Body of pancreas (tissue), 4 donors: Measurements from ENCODE around the gene CEND1. TPM values are rescaled to one million over a fixed set of nuclear protein-coding genes. Genes with fewer than 3 reads are reported as not detected.

Source experiments
- ATAC-seq: fragments of 150-250 bp; one replicate; pipeline ENCODE4 v1.9.1; 2016
- DNase-seq, 4 donors: peaks; one replicate each; pipeline ENCODE4 v3.0.0-alpha.2; 2019
- H3K27ac ChIP-seq, 4 donors: fragments of 200-600 bp; sonication (generic); 1 replicate in 3 of 4; 2 replicates in 1 of 4; pipeline versions ENCODE4 v1.5.1 to v1.6.1; 2016 to 2019; ENCODE audit warnings: mild to moderate bottlenecking in 1 of 4, mixed read lengths in 1 of 4, moderate library complexity in 1 of 4
- H3K27me3 ChIP-seq, 2 donors: fragments of 200-600 bp; sonication (generic); one replicate each; pipeline ENCODE4 v1.6.0; 2016; ENCODE audit warnings: mild to moderate bottlenecking in 1 of 2
- H3K36me3 ChIP-seq, 2 donors: fragments of 200-600 bp; sonication (generic); replicated peaks in 1 of 2; 2 replicates each; pipeline ENCODE4 v1.5.1; 2016; ENCODE audit warnings: low read depth in 2 of 2; ENCODE audit not compliant: insufficient read depth in 1 of 2
- H3K4me1 ChIP-seq: fragments of 200-600 bp; sonication (generic); one replicate; pipeline ENCODE4 v1.6.0; 2016
- H3K4me3 ChIP-seq, 2 donors: fragments of 200-600 bp; sonication (generic); 1 replicate in 1 of 2; 2 replicates in 1 of 2; pipeline ENCODE4 v1.5.1; 2016 to 2019
- H3K9me3 ChIP-seq, 3 donors: fragments of 200-600 bp; sonication (generic); 1 replicate in 2 of 3; 2 replicates in 1 of 3; pipeline ENCODE4 v1.5.1; 2016
- CTCF ChIP-seq, 7 experiments: fragments of 450-650 bp in 4 of 7; fragments of 200-600 bp in 3 of 7; sonication (generic) in 3 of 7; IDR thresholded peaks; one replicate each; pipeline ENCODE4 v1.5.1; 2016 to 2019; ENCODE audit warnings: antibody characterized with exemption in 7 of 7
- POLR2A ChIP-seq, 3 donors: fragments of 450-650 bp; IDR thresholded peaks; one replicate each; pipeline ENCODE4 v1.6.1; 2016; ENCODE audit warnings: antibody characterized with exemption in 3 of 3, mild to moderate bottlenecking in 2 of 3
- WGBS, 2 donors: methylation state at CpG; one replicate each; pipeline ENCODE4 v1.1.5; 2017; 5-methylcytosine and 5-hydroxymethylcytosine counted together
- intact Hi-C: fragments of 100-400 bp; cut with DNase I; formaldehyde crosslinking; loops from one replicate; pipeline ENCODE4 v1.15.1; 2023
- total RNA-seq, 2 donors: library from RNA; depleted of rRNA; stranded (reverse); fragments of >200 nt; gene quantifications; one replicate each; pipeline ENCODE4 v1.1.0, GENCODE V29; 2016

Gene CEND1
- total RNA-seq, 2 donors from 2014 or later = 0.78 TPM; not detected in 1

GRCh38 chr11:833849-834311 lies 44.0 kb upstream of the CEND1 start:
- intact Hi-C loops = no loop called here
- peak; percentile 0 for ATAC-seq
- TF ChIP-seq CTCF (IDR thresholded peaks at IDR 0.05) = no peak
- TF ChIP-seq POLR2A (IDR thresholded peaks at IDR 0.05) = no peak
- Histone ChIP-seq H3K9me3 (no peaks in the 10 kb centered on the region), H3K27me3 (no peaks in the 10 kb centered on the region), H3K4me3 (peak overlapping the region; percentile 37 to 70), H3K4me1 (peaks cover 88% of the 10 kb centered on the region), H3K36me3 (peaks cover 0 to 12% of the 10 kb centered on the region in 2 donors), H3K27ac (peak overlapping the region; percentile 96 to 99 (median 98))
- DNase-seq = peak in 1 of 4 donors; percentile 45
- WGBS, 2 donors = 18 to 30% methylated on average over 9 of the region's 9 CpGs

GRCh38 chr11:833114-833791 lies 43.4 kb upstream of the CEND1 start:
- ATAC-seq (peak; percentile 45), DNase-seq (peak; percentile 74 to 80 (median 78))
- H3K9me3 ChIP-seq = no peaks in the 10 kb centered on the region
- H3K27me3 ChIP-seq = no peaks in the 10 kb centered on the region
- peaks cover 88% of the 10 kb centered on the region for H3K4me1 ChIP-seq
- TF ChIP-seq POLR2A (IDR thresholded peaks at IDR 0.05) (peak; percentile 69 to 86 (median 73)), CTCF (IDR thresholded peaks at IDR 0.05) (no peak)
- peaks cover 0 to 11% of the 10 kb centered on the region in 2 donors for H3K36me3 ChIP-seq
- intact Hi-C loops = no loop called here
- H3K4me3 ChIP-seq = peak overlapping the region; percentile 37 to 70
- peak overlapping the region; percentile 96 to 99 (median 98) for H3K27ac ChIP-seq
- WGBS, 2 donors = 0 to 1% methylated on average over 3 to 54 of the region's 55 CpGs

GRCh38 chr11:832529-833113 lies 42.7 kb upstream of the CEND1 start, which contains the start of gene CD151:
Gene CD151 (plus strand): TSS chr11:832952. CDS start chr11:836070, 3,118 bp downstream.
- Histone ChIP-seq H3K27me3 (no peaks in the 10 kb centered on the region), H3K9me3 (no peaks in the 10 kb centered on the region), H3K4me1 (peaks cover 88% of the 10 kb centered on the region), H3K27ac (peak within 1 kb of the TSS; percentile 96 to 99 (median 98)), H3K4me3 (peak within 1 kb of the TSS; percentile 37 to 70), H3K36me3 (peaks cover 0 to 9% of the 10 kb centered on the region in 2 donors)
- TF ChIP-seq CTCF (IDR thresholded peaks at IDR 0.05) (peak in 1 of 7 experiments; percentile 44), POLR2A (IDR thresholded peaks at IDR 0.05) (no peak)
- 3 to 12% methylated on average over 3 to 60 of the region's 67 CpGs for WGBS, 2 donors
- DNase-seq = peak; percentile 66 to 79 (median 70)
- ATAC-seq = peak; percentile 60
- intact Hi-C loops = no loop called here

GRCh38 chr11:831961-832528 lies 42.2 kb upstream of the CEND1 start:
- WGBS, 2 donors = 65 to 74% methylated on average over 15 to 21 of the region's 23 CpGs
- TF ChIP-seq POLR2A (IDR thresholded peaks at IDR 0.05) (no peak), CTCF (IDR thresholded peaks at IDR 0.05) (no peak)
- no peaks in the 10 kb centered on the region for H3K27me3 ChIP-seq
- intact Hi-C loops = no loop called here
- H3K4me1 ChIP-seq = peaks cover 87% of the 10 kb centered on the region
- DNase-seq (no peak), ATAC-seq (no peak)
- H3K27ac ChIP-seq = peak overlapping the region; percentile 96 to 99 (median 98)
- peaks cover 0 to 4% of the 10 kb centered on the region in 2 donors for H3K36me3 ChIP-seq
- H3K9me3 ChIP-seq = no peaks in the 10 kb centered on the region
- H3K4me3 ChIP-seq = no peak overlapping the region
